Right cardiac atrium (tissue), 5 donors: ENCODE data around the gene NEU2. TPM values are rescaled to one million over a fixed set of nuclear protein-coding genes. Genes with fewer than 3 reads are reported as not detected.

Experiments
- ATAC-seq, 2 donors: fragments of 200-7000 bp; cut with Tn5 transposase; one replicate each; pipeline versions ENCODE4 v1.8.0 to v1.9.1; 2020; ENCODE audit warnings: moderate library complexity in 2 of 2, mild to moderate bottlenecking in 1 of 2
- DNase-seq, 3 donors: peaks; one replicate each; pipeline ENCODE4 v3.0.0-alpha.2; 2020
- H3K27ac ChIP-seq: one replicate; pipeline ENCODE4 v1.5.1; 2013; ENCODE audit warnings: mild to moderate bottlenecking, low read length, control low read depth, moderate library complexity
- H3K27me3 ChIP-seq: one replicate; pipeline ENCODE4 v1.6.1; 2013; ENCODE audit not compliant: control insufficient read depth, insufficient read depth
- H3K4me1 ChIP-seq: one replicate; pipeline ENCODE4 v1.6.1; 2013; ENCODE audit warnings: low read length; ENCODE audit not compliant: control insufficient read depth, insufficient read depth
- H3K4me3 ChIP-seq: one replicate; pipeline ENCODE4 v1.5.1; 2013; ENCODE audit warnings: low read length, control low read depth
- H3K9me3 ChIP-seq: one replicate; pipeline ENCODE4 v1.6.1; 2013; ENCODE audit warnings: low read length; ENCODE audit not compliant: control insufficient read depth
- WGBS: extraction: QIAGEN DNeasy Blood & Tissue Kit; methylation state at CpG from one replicate; pipeline ENCODE4 v1.1.7; 2013; 5-methylcytosine and 5-hydroxymethylcytosine counted together
- intact Hi-C, 4 donors: fragments of 100-400 bp; cut with DNase I; formaldehyde crosslinking; loops; one replicate each; pipeline versions ENCODE4 v1.11.0 to v1.14.0; 2022 to 2023
- polyA plus RNA-seq: library from polyadenylated mRNA; stranded (reverse); fragments of 200-250 nt; gene quantifications from one replicate; pipeline ENCODE4 v1.2.3, GENCODE V29; 2013
- total RNA-seq, 4 donors: library from RNA; stranded (reverse); fragmentation: NEBNext Ultra II Directional; extraction: Animal tissue kit (Norgen Biotek cat#: 25700); gene quantifications; one replicate each; pipeline ENCODE4 v1.2.1, GENCODE V29; 2021
- donor health status: healthy with polysubstance abuse.
- donor health status: DM: no; HTN: yes; CAD: no.
- donor health status: DM: no; HTN: no; CAD: no.
- donor health status: DM: no; HTN: yes; CAD: no; lungs with severe emphysema.
- donor health status: DM: yes; HTN: yes; CAD: no.

The NEU2 gene
- total and polyA plus RNA-seq, 5 donors, result not detected

DNA sequence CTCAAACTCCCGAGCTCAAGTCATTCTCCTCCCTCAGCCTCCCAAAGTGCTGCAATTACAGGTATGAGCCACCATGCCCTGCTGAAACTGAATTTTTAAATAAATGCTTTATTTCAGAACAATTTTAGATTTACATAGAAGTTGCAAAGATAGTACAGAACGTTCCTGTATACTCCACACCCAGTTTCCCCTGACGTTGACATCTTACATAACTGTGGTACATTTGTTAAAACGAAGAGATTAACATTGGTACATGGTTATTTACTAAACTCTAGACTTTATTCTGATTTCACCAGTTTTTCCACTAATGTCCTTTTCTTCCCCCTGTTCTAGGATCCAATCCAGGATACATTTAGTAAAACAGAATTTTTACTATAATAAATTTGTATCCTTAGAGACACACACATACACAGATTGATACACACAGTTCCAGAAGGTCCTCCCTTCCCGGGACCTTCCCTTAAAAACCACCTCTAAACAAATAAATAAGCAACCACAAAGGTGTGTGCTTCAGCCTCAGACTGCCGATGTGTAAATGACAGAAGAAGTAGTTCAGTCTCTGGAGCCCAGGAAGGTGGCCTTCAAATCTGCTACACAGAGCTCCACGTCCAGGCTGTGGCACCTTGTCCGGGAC lies 6.9 kb downstream of the NEU2 start:
- 83% methylated on average over 8 of the region's 8 CpGs for WGBS
- ATAC-seq, result no peak
- H3K4me1 ChIP-seq, result no peaks in the 10 kb centered on the region
- no peaks in the 10 kb centered on the region for H3K9me3 ChIP-seq
- intact Hi-C loops, result no loop called here
- H3K27me3 ChIP-seq, result no peaks in the 10 kb centered on the region
- H3K27ac ChIP-seq, result no peak overlapping the region
- H3K4me3 ChIP-seq, result no peak overlapping the region
- no peak for DNase-seq

- Histone ChIP-seq H3K4me3 (no peak overlapping the region), H3K4me1 (no peaks in the 10 kb centered on the region), H3K27me3 (no peaks in the 10 kb centered on the region), H3K9me3 (no peaks in the 10 kb centered on the region), H3K27ac (no peak overlapping the region)
- DNase-seq (no peak), ATAC-seq (no peak)
- intact Hi-C loops, result no loop called here
- 89% methylated on average over 10 of the region's 10 CpGs for WGBS
Measured at GRCh38 chr2:233039846-233040530, 7.5 kb downstream of the NEU2 start.

DNA sequence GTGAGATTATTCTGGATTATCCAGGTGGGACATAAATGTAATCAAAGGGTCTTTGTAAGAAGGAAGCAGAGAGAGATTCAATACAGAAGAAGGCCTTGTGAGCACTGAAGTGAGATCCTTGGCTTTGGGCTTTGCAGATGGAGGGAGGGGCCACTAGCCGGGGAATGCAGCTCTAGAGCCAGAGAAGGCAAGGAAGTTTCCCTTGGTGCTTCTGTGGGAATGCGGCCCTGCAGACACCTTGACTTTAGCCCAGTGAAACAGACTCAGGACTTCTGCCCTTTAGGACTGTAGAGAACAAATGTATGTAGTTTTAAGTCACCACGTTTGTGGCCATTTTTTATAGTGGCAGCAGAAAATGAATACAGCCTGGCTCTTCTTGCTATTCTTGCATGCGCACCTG lies 8.1 kb downstream of the NEU2 start:
- no peaks in the 10 kb centered on the region for H3K27me3 ChIP-seq
- no peak overlapping the region for H3K4me3 ChIP-seq
- H3K4me1 ChIP-seq, result no peaks in the 10 kb centered on the region
- H3K9me3 ChIP-seq, result no peaks in the 10 kb centered on the region
- WGBS, result 86% methylated on average over 4 of the region's 4 CpGs
- intact Hi-C loops, result no loop called here
- ATAC-seq, result no peak
- DNase-seq, result no peak
- no peak overlapping the region for H3K27ac ChIP-seq

GRCh38 chr2:233041722-233042323 lies 9.4 kb downstream of the NEU2 start:
- DNase-seq (no peak), ATAC-seq (peak in 1 of 2 donors; percentile 7)
- Histone ChIP-seq H3K27me3 (no peaks in the 10 kb centered on the region), H3K4me1 (no peaks in the 10 kb centered on the region), H3K4me3 (no peak overlapping the region), H3K9me3 (no peaks in the 10 kb centered on the region), H3K27ac (no peak overlapping the region)
- 72% methylated on average over 10 of the region's 10 CpGs for WGBS
- intact Hi-C loops, result no loop called here

DNA sequence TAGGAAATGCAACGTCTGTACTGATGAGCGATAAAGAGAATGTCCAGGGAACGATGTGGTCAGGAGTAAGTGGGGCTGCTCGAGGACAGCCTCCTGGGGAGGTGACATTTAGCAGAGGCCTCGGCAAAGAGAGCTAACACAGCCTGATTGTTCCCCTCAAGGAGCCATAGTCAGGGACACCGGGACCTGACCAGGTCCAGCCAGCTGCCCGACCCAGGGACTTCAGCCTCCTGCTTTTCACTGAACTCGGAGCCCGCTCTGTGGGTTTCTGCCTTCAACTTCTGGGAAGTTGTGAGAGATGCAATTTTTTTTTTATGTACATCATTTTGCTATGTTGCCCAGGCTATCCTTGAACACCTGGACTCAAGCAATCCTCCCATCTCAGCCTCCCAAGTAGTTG lies 10.1 kb downstream of the NEU2 start:
- WGBS, result 88% methylated on average over 9 of the region's 9 CpGs
- intact Hi-C loops, result no loop called here
- no peaks in the 10 kb centered on the region for H3K9me3 ChIP-seq
- H3K27me3 ChIP-seq, result no peaks in the 10 kb centered on the region
- no peak overlapping the region for H3K27ac ChIP-seq
- no peak overlapping the region for H3K4me3 ChIP-seq
- no peak for ATAC-seq
- DNase-seq, result no peak
- no peaks in the 10 kb centered on the region for H3K4me1 ChIP-seq

- intact Hi-C loops, result no loop called here
- Histone ChIP-seq H3K27ac (no peak overlapping the region), H3K27me3 (no peaks in the 10 kb centered on the region), H3K4me3 (no peak overlapping the region), H3K4me1 (no peaks in the 10 kb centered on the region), H3K9me3 (no peaks in the 10 kb centered on the region)
- ATAC-seq (peak; percentile 69 to 81), DNase-seq (peak in 2 of 3 donors; percentile 78 to 79)
- whole genome bisulfite sequencing, result 56% methylated on average over 9 of the region's 9 CpGs
Measured at GRCh38 chr2:233044974-233045605, 12.6 kb downstream of the NEU2 start.

- intact Hi-C loops, result no loop called here
- ATAC-seq (no peak), DNase-seq (no peak)
- H3K9me3 ChIP-seq, result no peaks in the 10 kb centered on the region
- no peaks in the 10 kb centered on the region for H3K4me1 ChIP-seq
- no peak overlapping the region for H3K27ac ChIP-seq
- no peak overlapping the region for H3K4me3 ChIP-seq
- 96% methylated on average over 3 of the region's 3 CpGs for WGBS
- no peaks in the 10 kb centered on the region for H3K27me3 ChIP-seq
Measured at GRCh38 chr2:233047206-233047605, 14.7 kb downstream of the NEU2 start.

DNA sequence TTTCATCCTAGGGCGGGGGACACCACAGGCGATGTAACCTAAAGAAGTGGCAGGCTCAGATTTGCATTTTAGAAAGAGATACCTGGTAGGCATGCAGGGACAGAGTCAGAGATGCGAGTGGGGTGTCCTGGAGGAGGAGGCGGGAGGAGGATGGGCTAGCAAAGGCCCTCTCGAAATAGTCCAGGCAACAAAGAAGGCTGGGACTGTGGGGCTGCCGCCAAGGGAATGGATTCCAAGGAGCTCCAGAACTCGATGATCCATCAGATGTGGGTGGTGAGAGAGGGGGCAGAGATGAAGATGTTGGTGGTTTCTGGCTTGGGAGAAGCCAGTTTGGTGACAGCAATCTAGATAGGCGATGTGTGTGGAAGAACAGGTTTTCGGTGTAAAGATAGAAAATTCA lies 15.2 kb downstream of the NEU2 start:
- 87% methylated on average over 9 of the region's 9 CpGs for WGBS
- DNase-seq (no peak), ATAC-seq (no peak)
- no peak overlapping the region for H3K4me3 ChIP-seq
- no peaks in the 10 kb centered on the region for H3K27me3 ChIP-seq
- intact Hi-C loops, result no loop called here
- no peaks in the 10 kb centered on the region for H3K4me1 ChIP-seq
- H3K9me3 ChIP-seq, result no peaks in the 10 kb centered on the region
- no peak overlapping the region for H3K27ac ChIP-seq

GRCh38 chr2:233048569-233049193 lies 16.2 kb downstream of the NEU2 start:
- Histone ChIP-seq H3K4me1 (no peaks in the 10 kb centered on the region), H3K9me3 (no peaks in the 10 kb centered on the region), H3K4me3 (no peak overlapping the region), H3K27me3 (no peaks in the 10 kb centered on the region), H3K27ac (no peak overlapping the region)
- intact Hi-C loops, result no loop called here
- WGBS, result 88% methylated on average over 10 of the region's 10 CpGs
- DNase-seq, result no peak
- no peak for ATAC-seq

GRCh38 chr2:233049194-233049761 lies 16.8 kb downstream of the NEU2 start:
- H3K27me3 ChIP-seq, result no peaks in the 10 kb centered on the region
- intact Hi-C loops, result no loop called here
- WGBS, result 56% methylated on average over 4 of the region's 4 CpGs
- H3K4me1 ChIP-seq, result no peaks in the 10 kb centered on the region
- H3K27ac ChIP-seq, result no peak overlapping the region
- no peak for DNase-seq
- H3K4me3 ChIP-seq, result no peak overlapping the region
- ATAC-seq, result no peak
- H3K9me3 ChIP-seq, result no peaks in the 10 kb centered on the region
